ENCODE data around the gene ZBTB7C. TPM values are rescaled to one million over a fixed set of nuclear protein-coding genes. Genes with fewer than 3 reads are reported as not detected.

The ZBTB7C gene
- polyA plus RNA-seq, 2 of the 4 experiments (the other 2 are of a cell fraction): 0.10 to 0.12 TPM

- TF ChIP-seq REST (IDR thresholded peaks at IDR 0.05): no peak
- no peak for TF ChIP-seq RCOR1 (IDR thresholded peaks at IDR 0.05; ENCODE audit: low read depth, low read length)
- no peak for TF ChIP-seq RAD21 (conservative IDR thresholded peaks at IDR 0.05 in 1 of 2, IDR thresholded peaks at IDR 0.05 in 1 of 2)
Observed at GRCh38 chr18:48095726-48096125, 313.5 kb downstream of the ZBTB7C start (continued).

- FAIRE-seq: no peak
- no peak for ATAC-seq
Observed at GRCh38 chr18:48093104-48093503, 316.1 kb downstream of the ZBTB7C start.

More at GRCh38 chr18:48093104-48093503, 316.1 kb downstream of the ZBTB7C start:
- H3K9me3 ChIP-seq: no peaks in the 10 kb centered on the region
- no peak overlapping the region for H3K4me3 ChIP-seq
- no peak for DNase-seq (ENCODE audit: low read depth in 1 of 2, low spot score in 1 of 2)
- TF ChIP-seq HOXB5 (CRISPR knock-in tag; IDR thresholded peaks at IDR 0.05) (no peak), PHF8 (IDR thresholded peaks at IDR 0.05; ENCODE audit: borderline replicate concordance, low read depth) (no peak), NFE2L2 (conservative IDR thresholded peaks at IDR 0.05; ENCODE audit: low read length) (no peak), E2F6 (IDR thresholded peaks at IDR 0.05; ENCODE audit: borderline replicate concordance, low read depth) (no peak), REST (IDR thresholded peaks at IDR 0.05) (no peak), HOXB13 (CRISPR knock-in tag; IDR thresholded peaks at IDR 0.05; ENCODE audit: low read depth) (no peak), ZFP36 (IDR thresholded peaks at IDR 0.05; ENCODE audit: borderline replicate concordance, partially characterized antibody) (no peak), JUNB (IDR thresholded peaks at IDR 0.05) (no peak), FOSL2 (IDR thresholded peaks at IDR 0.05) (no peak), FOSL2 (CRISPR knock-in tag; IDR thresholded peaks at IDR 0.05) (no peak), CHD4 (IDR thresholded peaks at IDR 0.05; ENCODE audit: borderline replicate concordance) (no peak), HES2 (IDR thresholded peaks at IDR 0.05) (no peak), BCL3 (IDR thresholded peaks at IDR 0.05) (no peak), MAX (IDR thresholded peaks at IDR 0.05) (no peak), MYC (IDR thresholded peaks at IDR 0.05; ENCODE audit: borderline replicate concordance, low read length) (no peak), EP300 (IDR thresholded peaks at IDR 0.05) (no peak), TP53 (CRISPR knock-in tag; IDR thresholded peaks at IDR 0.05) (no peak)
- no peak overlapping the region for H3K4me2 ChIP-seq
- ChIA-PET POLR2A (no interaction called here), CTCF (interaction anchor here (0.9 kb wide), 1 partner anchor 15 kb away, joined by 3 read pairs; no protein-coding TSS in a partner anchor)
- H3K4me1 ChIP-seq: no peaks in the 10 kb centered on the region
- WGBS (ENCODE audit: missing lambda C conversion rate): 33% methylated on average over 5 of the region's 5 CpGs
- H3K27ac ChIP-seq: no peak overlapping the region

All from A549 (cell line).